ENCODE results near the gene DRAXIN.

DNA sequence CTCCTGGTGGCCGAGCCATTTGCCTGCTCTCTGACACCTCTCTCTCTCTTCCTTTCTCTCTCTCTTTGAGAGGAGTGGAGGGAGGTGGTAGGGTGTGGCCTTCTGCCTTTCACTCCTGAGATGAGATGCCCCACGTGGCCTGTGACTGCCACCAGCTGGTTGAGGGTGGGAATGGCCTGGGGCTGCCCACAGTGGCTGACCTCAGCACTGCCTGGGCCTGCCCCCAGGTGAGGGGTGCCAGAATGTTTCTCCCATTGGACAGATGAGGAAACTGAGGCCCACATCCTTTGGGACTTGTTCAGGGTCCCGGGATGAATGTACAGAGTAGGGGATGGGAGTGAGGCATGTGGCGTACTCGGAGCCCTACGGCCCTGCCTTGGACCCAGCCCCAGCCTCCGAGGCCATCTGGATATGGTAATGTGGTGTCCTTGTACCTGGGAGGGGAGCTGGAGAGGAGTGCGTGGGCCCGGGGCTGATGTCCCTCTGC lies 57.7 kb downstream of the DRAXIN start:
- no peak for TF ChIP-seq FOSL2 (IDR thresholded peaks at IDR 0.05; ENCODE audit: borderline replicate concordance, low read depth)
- peak; percentile 43 for TF ChIP-seq CTCF (IDR thresholded peaks at IDR 0.05)
- no peak for TF ChIP-seq EP300 (IDR thresholded peaks at IDR 0.05; ENCODE audit: borderline replicate concordance in 1 of 2, low read depth in 1 of 2, low read length in 1 of 2)
- TF ChIP-seq POLR2AphosphoS5 (IDR thresholded peaks at IDR 0.05; ENCODE audit: low read depth, low read length), result no peak
- no peak for TF ChIP-seq PBX3 (IDR thresholded peaks at IDR 0.05)
- TF ChIP-seq, protein P1, sequence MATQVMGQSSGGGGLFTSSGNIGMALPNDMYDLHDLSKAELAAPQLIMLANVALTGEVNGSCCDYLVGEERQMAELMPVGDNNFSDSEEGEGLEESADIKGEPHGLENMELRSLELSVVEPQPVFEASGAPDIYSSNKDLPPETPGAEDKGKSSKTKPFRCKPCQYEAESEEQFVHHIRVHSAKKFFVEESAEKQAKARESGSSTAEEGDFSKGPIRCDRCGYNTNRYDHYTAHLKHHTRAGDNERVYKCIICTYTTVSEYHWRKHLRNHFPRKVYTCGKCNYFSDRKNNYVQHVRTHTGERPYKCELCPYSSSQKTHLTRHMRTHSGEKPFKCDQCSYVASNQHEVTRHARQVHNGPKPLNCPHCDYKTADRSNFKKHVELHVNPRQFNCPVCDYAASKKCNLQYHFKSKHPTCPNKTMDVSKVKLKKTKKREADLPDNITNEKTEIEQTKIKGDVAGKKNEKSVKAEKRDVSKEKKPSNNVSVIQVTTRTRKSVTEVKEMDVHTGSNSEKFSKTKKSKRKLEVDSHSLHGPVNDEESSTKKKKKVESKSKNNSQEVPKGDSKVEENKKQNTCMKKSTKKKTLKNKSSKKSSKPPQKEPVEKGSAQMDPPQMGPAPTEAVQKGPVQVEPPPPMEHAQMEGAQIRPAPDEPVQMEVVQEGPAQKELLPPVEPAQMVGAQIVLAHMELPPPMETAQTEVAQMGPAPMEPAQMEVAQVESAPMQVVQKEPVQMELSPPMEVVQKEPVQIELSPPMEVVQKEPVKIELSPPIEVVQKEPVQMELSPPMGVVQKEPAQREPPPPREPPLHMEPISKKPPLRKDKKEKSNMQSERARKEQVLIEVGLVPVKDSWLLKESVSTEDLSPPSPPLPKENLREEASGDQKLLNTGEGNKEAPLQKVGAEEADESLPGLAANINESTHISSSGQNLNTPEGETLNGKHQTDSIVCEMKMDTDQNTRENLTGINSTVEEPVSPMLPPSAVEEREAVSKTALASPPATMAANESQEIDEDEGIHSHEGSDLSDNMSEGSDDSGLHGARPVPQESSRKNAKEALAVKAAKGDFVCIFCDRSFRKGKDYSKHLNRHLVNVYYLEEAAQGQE (IDR thresholded peaks at IDR 0.05; ENCODE audit: low read depth, low read length), result no peak
- TF ChIP-seq SMC3 (IDR thresholded peaks at IDR 0.05; ENCODE audit: low read depth, low read length), result no peak
- no peak for TF ChIP-seq TAF1 (IDR thresholded peaks at IDR 0.05; ENCODE audit: borderline replicate concordance, low read depth, low read length)
- TF ChIP-seq EZH2phosphoT487 (IDR thresholded peaks at IDR 0.05; ENCODE audit: borderline replicate concordance, low read depth), result no peak
- no peak for TF ChIP-seq USF2 (IDR thresholded peaks at IDR 0.05; ENCODE audit: borderline replicate concordance, low read depth, low read length)
- TF ChIP-seq NFIC (IDR thresholded peaks at IDR 0.05; ENCODE audit: borderline replicate concordance), result no peak
- TF ChIP-seq, protein P2, sequence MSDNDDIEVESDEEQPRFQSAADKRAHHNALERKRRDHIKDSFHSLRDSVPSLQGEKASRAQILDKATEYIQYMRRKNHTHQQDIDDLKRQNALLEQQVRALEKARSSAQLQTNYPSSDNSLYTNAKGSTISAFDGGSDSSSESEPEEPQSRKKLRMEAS (IDR thresholded peaks at IDR 0.05; ENCODE audit: low read depth), result no peak
- TF ChIP-seq, protein P3, sequence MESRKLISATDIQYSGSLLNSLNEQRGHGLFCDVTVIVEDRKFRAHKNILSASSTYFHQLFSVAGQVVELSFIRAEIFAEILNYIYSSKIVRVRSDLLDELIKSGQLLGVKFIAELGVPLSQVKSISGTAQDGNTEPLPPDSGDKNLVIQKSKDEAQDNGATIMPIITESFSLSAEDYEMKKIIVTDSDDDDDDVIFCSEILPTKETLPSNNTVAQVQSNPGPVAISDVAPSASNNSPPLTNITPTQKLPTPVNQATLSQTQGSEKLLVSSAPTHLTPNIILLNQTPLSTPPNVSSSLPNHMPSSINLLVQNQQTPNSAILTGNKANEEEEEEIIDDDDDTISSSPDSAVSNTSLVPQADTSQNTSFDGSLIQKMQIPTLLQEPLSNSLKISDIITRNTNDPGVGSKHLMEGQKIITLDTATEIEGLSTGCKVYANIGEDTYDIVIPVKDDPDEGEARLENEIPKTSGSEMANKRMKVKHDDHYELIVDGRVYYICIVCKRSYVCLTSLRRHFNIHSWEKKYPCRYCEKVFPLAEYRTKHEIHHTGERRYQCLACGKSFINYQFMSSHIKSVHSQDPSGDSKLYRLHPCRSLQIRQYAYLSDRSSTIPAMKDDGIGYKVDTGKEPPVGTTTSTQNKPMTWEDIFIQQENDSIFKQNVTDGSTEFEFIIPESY (IDR thresholded peaks at IDR 0.05; ENCODE audit: borderline replicate concordance, low read depth), result no peak

Data from SK-N-SH (cell line).